Activated T-helper 1 cell treated with anti-CD3 and anti-CD28 coated beads, Interleukin-12 subunit alpha, Interleukin-12 subunit beta, Interleukin-2, Interleukin-4 antibody, amounts not matched to agents 30 ng/mL and 10 ng/mL and 1 ng/mL, durations not matched to agents 14 hours and 24 hours and 36 hours (primary cell): Measurements from ENCODE around the gene WRAP53. TPM values are rescaled to one million over a fixed set of nuclear protein-coding genes. Genes with fewer than 3 reads are reported as not detected.

Experiments used
- DNase-seq: peaks from one replicate; pipeline ENCODE4 v3.0.0; 2021; ENCODE audit warnings: low spot score
- H3K27ac Mint-ChIP-seq: one replicate; pipeline ENCODE4 v1.8.0; 2021; ENCODE audit warnings: mild to moderate bottlenecking, mixed read lengths
- H3K27me3 Mint-ChIP-seq: one replicate; pipeline ENCODE4 v1.8.0; 2022; ENCODE audit warnings: mild to moderate bottlenecking, moderate library complexity, mixed read lengths; ENCODE audit not compliant: insufficient read depth
- H3K36me3 Mint-ChIP-seq: one replicate; pipeline ENCODE4 v1.8.0; 2021; ENCODE audit warnings: low read depth, mixed read lengths
- H3K4me1 Mint-ChIP-seq: one replicate; pipeline ENCODE4 v1.8.0; 2021; ENCODE audit warnings: low read depth, mixed read lengths
- H3K4me3 Mint-ChIP-seq: one replicate; pipeline ENCODE4 v1.8.0; 2021; ENCODE audit warnings: mild to moderate bottlenecking, moderate library complexity, mixed read lengths
- H3K9me3 Mint-ChIP-seq: one replicate; pipeline ENCODE4 v1.8.0; 2021; ENCODE audit warnings: mixed read lengths
- intact Hi-C: fragments of 100-400 bp; cut with micrococcal nuclease; formaldehyde crosslinking; loops from one replicate; pipeline ENCODE4 v1.15.1; 2024
- total RNA-seq: library from RNA; stranded (reverse); gene quantifications from 2 replicates; pipeline ENCODE4 v1.2.3, GENCODE V29; 2022

Gene WRAP53
- total RNA-seq, 1 donor from 2014 or later = 31.5 TPM

DNA sequence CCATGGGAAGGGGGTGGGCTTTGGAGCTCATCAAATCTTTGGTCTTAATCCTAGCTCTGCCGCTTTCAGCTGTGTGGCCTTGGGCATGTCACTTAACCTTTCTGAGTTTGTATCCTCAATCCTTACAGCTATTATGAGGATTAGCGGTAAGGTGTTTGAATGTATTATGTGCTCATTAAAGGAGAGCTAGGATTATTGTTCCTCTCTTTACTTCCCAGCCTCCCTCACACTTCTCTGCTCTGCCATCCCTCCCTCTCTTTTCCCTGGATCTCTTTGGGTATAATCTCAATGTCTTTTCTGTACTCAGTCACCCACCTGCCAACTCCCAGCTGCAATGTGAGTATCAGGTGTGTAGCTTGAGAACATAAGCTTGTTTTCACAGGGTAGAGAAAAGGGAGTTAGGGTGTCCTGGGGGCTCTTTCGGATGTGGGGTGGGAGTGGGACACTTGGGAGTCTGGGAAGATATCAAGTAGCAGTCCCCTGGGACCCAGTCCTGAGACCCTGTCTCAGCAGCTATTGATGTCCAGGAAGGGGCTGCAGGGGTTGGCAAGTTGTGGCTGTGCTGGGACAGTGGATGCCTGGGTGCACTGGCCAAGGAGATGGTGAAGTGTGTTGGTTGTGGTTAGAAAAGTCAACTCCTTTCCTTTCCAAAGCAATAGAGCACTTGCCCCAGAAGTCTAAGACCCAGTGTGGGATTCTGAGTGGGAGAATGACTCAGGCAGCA, 18.5 kb downstream of the WRAP53 start:
- H3K9me3 Mint-ChIP-seq = no peaks in the 10 kb centered on the region
- peaks cover 33% of the 10 kb centered on the region for H3K27me3 Mint-ChIP-seq
- DNase-seq = no peak
- peaks cover 10% of the 10 kb centered on the region for H3K36me3 Mint-ChIP-seq
- peaks cover 24% of the 10 kb centered on the region for H3K4me1 Mint-ChIP-seq
- intact Hi-C loops = no loop called here
- no peak overlapping the region for H3K4me3 Mint-ChIP-seq
- H3K27ac Mint-ChIP-seq = no peak overlapping the region

DNA sequence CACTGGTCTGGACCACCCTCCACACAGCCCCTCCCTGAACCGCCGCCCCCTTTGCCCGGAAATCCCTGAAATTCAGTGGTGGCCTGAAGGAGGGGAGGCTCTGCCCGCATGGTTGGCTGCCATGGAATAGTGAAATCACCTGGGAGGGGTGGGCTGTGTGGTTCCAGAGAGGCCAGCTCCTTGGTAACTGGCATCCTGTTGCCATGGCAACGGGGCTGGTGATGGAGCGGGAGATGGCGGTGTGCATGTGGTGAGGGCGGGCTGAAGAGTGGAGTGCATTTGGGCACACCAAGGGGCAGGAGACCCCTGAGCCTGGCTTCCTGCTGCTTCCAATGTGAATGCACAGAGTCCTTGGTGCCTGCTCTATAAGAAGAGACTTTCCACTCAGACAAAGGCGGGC, 19.2 kb downstream of the WRAP53 start:
- Mint-ChIP-seq H3K27ac (no peak overlapping the region), H3K27me3 (peaks cover 35% of the 10 kb centered on the region), H3K4me3 (no peak overlapping the region), H3K9me3 (no peaks in the 10 kb centered on the region), H3K4me1 (peaks cover 24% of the 10 kb centered on the region), H3K36me3 (peaks cover 8% of the 10 kb centered on the region)
- no peak for DNase-seq
- intact Hi-C loops = no loop called here

DNA sequence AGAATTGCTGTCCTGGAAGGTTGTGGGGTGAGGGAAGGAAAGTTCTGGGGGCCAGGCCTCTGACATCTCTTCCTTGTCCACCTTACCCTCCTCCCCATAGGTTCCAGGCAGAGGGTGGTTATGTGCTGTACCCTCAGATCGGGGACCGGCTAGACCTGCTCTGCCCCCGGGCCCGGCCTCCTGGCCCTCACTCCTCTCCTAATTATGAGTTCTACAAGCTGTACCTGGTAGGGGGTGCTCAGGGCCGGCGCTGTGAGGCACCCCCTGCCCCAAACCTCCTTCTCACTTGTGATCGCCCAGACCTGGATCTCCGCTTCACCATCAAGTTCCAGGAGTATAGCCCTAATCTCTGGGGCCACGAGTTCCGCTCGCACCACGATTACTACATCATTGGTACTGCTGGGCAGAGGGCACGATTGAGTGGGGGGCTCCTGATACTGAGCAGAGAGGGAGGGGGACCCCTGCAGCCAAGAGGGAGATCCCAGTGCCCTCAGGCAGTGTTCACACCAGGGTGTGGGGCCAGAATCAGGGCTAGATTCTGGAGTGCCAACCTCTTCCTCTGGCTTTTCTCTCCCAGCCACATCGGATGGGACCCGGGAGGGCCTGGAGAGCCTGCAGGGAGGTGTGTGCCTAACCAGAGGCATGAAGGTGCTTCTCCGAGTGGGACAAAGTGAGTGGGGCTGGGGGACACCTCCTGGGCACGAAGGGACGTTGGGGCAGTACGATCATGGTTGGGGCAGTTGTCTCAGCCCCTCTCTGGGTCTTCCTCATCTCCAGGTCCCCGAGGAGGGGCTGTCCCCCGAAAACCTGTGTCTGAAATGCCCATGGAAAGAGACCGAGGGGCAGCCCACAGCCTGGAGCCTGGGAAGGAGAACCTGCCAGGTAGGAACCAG, 19.8 kb downstream of the WRAP53 start:
- Mint-ChIP-seq H3K27me3 (peaks cover 38% of the 10 kb centered on the region), H3K9me3 (no peaks in the 10 kb centered on the region), H3K36me3 (peaks cover 5% of the 10 kb centered on the region), H3K4me1 (peaks cover 24% of the 10 kb centered on the region), H3K27ac (no peak overlapping the region), H3K4me3 (no peak overlapping the region)
- intact Hi-C loops = no loop called here
- DNase-seq = no peak

GRCh38 chr17:7709031-7709430, 20.8 kb downstream of the WRAP53 start:
- intact Hi-C loops = no loop called here
- peaks cover 3% of the 10 kb centered on the region for H3K36me3 Mint-ChIP-seq
- H3K4me1 Mint-ChIP-seq = peaks cover 19% of the 10 kb centered on the region
- no peak overlapping the region for H3K4me3 Mint-ChIP-seq
- peaks cover 44% of the 10 kb centered on the region for H3K27me3 Mint-ChIP-seq
- H3K27ac Mint-ChIP-seq = no peak overlapping the region
- DNase-seq = no peak
- no peaks in the 10 kb centered on the region for H3K9me3 Mint-ChIP-seq

GRCh38 chr17:7710301-7710700, 22.0 kb downstream of the WRAP53 start:
- H3K27ac Mint-ChIP-seq = no peak overlapping the region

DNA sequence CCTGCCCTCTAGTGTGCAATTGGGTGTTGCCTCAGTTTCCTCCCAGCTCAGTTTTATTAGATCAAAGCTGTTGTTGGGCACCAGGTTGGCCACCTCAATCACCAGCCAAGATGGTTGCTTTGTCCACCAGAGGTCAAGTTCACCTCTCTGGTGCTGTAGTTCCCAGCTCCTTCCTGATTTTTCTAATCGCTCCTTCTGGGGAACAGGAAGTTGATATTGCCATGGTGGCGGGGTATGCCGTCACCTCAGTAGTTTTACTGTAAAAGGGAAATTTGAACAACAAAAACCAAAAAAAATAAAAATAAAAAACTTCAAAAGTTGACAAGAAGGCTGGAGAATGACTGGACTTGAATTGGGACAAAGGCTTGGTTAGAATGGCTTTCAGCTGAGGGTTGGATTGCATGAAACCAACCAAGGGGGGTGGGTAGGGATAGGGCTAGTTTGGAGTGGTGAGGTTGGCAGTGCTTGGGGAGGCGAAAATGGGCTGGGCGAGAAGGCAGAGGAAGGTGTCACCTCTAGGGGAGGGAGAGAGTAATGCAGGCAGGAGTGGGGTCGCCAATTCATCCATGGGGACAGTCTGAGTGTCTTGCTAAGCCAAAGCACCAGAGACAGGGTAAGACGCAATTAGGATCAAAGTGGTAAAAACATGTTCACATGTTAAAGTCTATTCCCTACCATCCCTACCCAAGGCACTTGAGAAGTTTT, 22.9 kb downstream of the WRAP53 start:
- intact Hi-C loops = no loop called here
- H3K9me3 Mint-ChIP-seq = no peaks in the 10 kb centered on the region
- peaks cover 10% of the 10 kb centered on the region for H3K4me1 Mint-ChIP-seq
- H3K36me3 Mint-ChIP-seq = no peaks in the 10 kb centered on the region
- H3K27ac Mint-ChIP-seq = no peak overlapping the region
- no peak overlapping the region for H3K4me3 Mint-ChIP-seq
- peaks cover 46% of the 10 kb centered on the region for H3K27me3 Mint-ChIP-seq
- DNase-seq = no peak

More at GRCh38 chr17:7710301-7710700, 22.0 kb downstream of the WRAP53 start:
- DNase-seq = no peak
- intact Hi-C loops = no loop called here
- no peak overlapping the region for H3K4me3 Mint-ChIP-seq
- H3K27me3 Mint-ChIP-seq = peaks cover 44% of the 10 kb centered on the region
- no peaks in the 10 kb centered on the region for H3K9me3 Mint-ChIP-seq
- H3K4me1 Mint-ChIP-seq = peaks cover 10% of the 10 kb centered on the region
- H3K36me3 Mint-ChIP-seq = peaks cover 3% of the 10 kb centered on the region

- peaks cover 45% of the 10 kb centered on the region for H3K27me3 Mint-ChIP-seq
- DNase-seq = no peak
- no peaks in the 10 kb centered on the region for H3K36me3 Mint-ChIP-seq
- H3K27ac Mint-ChIP-seq = no peak overlapping the region
- H3K4me3 Mint-ChIP-seq = no peak overlapping the region
- no peaks in the 10 kb centered on the region for H3K9me3 Mint-ChIP-seq
- H3K4me1 Mint-ChIP-seq = peaks cover 19% of the 10 kb centered on the region
- intact Hi-C loops = no loop called here
Observed at GRCh38 chr17:7712111-7712771, 24.0 kb downstream of the WRAP53 start.

- Mint-ChIP-seq H3K36me3 (no peaks in the 10 kb centered on the region), H3K4me3 (no peak overlapping the region), H3K9me3 (no peaks in the 10 kb centered on the region), H3K27me3 (peaks cover 53% of the 10 kb centered on the region), H3K4me1 (peaks cover 29% of the 10 kb centered on the region), H3K27ac (no peak overlapping the region)
- DNase-seq = no peak
- intact Hi-C loops = no loop called here
Observed at GRCh38 chr17:7713782-7714181, 25.5 kb downstream of the WRAP53 start.

DNA sequence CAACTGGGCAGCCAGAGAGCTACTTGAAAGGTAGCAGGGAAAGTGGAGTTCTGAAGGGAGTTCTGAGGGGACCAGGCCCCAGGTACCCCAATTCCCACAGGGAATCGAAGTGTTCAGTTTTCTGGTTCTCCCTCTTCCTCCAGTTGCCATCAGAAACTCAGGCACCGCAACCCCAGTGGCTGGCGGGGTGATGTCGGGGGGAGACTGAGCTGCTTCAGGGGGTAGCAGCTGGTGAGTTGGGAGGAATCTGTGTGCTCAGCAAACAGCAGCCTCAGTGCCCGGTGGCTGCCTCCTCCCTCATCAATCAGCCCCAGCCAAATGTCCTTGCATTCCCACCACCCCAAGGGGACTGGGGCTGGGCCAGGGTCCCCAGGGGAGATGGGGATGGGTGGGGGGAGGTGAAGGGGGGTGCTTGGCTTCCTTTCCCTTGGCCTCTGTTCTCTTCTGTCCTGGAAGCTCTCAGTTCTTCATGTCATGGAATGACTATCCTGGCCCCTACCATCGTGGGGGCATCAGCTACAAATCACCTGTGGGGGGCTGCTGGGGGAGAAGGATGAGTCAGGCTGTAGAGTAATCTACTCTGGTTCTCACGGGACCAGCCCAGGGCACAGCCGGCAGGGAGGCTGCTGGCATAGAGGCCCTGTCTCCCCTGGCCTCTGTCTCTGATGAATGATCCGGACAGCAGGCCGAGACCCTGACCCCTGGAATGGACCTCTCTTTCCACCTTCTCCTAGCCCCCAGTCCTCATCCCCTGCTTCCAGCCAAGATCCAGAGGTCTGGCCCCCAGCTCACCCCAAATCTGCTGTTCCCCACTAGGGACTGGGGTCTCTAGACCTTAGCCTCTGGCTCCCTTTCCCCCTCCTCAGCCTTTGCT, 26.7 kb downstream of the WRAP53 start:
- no peak for DNase-seq
- H3K36me3 Mint-ChIP-seq = no peaks in the 10 kb centered on the region
- intact Hi-C loops = no loop called here
- H3K4me1 Mint-ChIP-seq = peaks cover 29% of the 10 kb centered on the region
- no peak overlapping the region for H3K27ac Mint-ChIP-seq
- peaks cover 63% of the 10 kb centered on the region for H3K27me3 Mint-ChIP-seq
- no peaks in the 10 kb centered on the region for H3K9me3 Mint-ChIP-seq
- no peak overlapping the region for H3K4me3 Mint-ChIP-seq

DNA sequence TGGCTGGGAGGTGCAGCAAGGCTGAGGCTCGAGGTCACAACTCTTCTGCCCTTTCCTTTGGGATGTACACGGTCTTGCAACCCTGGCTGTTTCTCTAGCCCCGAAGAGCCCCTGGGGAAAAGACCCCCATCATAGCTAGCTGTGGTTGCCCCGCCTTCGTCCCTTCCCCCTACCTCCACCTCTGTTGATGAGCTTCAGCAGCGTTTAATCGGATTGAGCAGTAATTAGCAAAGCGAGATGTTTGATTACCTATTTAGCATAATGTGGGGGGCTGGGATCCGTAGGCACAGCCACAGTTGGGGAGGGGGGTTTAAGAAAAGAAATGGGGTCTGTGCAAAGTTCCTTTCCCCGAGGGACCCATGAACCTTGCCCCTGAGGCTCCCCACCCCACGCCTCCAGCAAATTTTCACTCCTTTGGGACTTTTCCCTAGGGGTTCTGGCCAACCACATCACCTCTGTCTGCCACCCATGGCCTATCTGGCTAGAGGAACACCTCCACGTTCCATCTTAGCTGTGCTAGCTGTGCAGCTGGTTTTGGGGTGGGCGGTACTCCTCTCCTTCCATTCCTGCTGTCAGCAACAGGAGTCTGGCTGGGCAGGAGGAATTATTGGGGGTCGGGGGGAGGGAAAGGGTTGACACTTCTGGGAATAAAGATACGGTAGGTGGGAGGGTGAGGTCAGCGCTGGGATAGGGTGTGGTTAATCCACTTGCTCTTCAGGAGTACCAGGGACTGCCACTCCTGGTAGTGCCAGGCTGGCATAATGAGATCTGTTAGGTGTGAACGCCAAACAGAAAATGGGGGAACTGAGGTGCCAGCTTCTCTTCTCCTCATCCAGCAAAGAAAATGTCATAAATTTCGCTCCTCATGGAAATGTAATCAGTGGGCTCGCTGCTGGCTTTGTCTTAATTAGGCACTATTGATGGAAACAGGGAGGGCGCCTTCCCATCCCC, 27.9 kb downstream of the WRAP53 start:
- H3K4me3 Mint-ChIP-seq = peak overlapping the region; percentile 27
- H3K9me3 Mint-ChIP-seq = no peaks in the 10 kb centered on the region
- DNase-seq = no peak
- H3K27me3 Mint-ChIP-seq = peaks cover 71% of the 10 kb centered on the region
- peaks cover 19% of the 10 kb centered on the region for H3K4me1 Mint-ChIP-seq
- H3K27ac Mint-ChIP-seq = no peak overlapping the region
- H3K36me3 Mint-ChIP-seq = no peaks in the 10 kb centered on the region
- intact Hi-C loops = no loop called here
